HFFc6 (cell line): ENCODE measurements around the gene NXT2. TPM values are rescaled to one million over a fixed set of nuclear protein-coding genes. Genes with fewer than 3 reads are reported as not detected.

Experiments
- DNase-seq: peaks from one replicate; pipeline ENCODE4 v3.0.0-alpha.2; 2018
- H3K27ac Mint-ChIP-seq: 2 replicates; pipeline ENCODE4 v1.8.0; 2020; ENCODE audit warnings: mild to moderate bottlenecking, mixed read lengths
- H3K27me3 Mint-ChIP-seq: 2 replicates; pipeline ENCODE4 v1.8.0; 2021; ENCODE audit warnings: mild to moderate bottlenecking, moderate library complexity, mixed read lengths; ENCODE audit not compliant: insufficient read depth
- H3K36me3 Mint-ChIP-seq: 2 replicates; pipeline ENCODE4 v1.8.0; 2021; ENCODE audit warnings: low read depth, mixed read lengths
- H3K4me1 Mint-ChIP-seq: 2 replicates; pipeline ENCODE4 v1.8.0; 2020; ENCODE audit warnings: low read depth, mixed read lengths
- H3K4me3 Mint-ChIP-seq: 2 replicates; pipeline ENCODE4 v1.8.0; 2020; ENCODE audit warnings: mild to moderate bottlenecking, moderate library complexity, mixed read lengths
- H3K9me3 Mint-ChIP-seq: 2 replicates; pipeline ENCODE4 v1.8.0; 2020; ENCODE audit warnings: mild to moderate bottlenecking, mixed read lengths
- total RNA-seq, 6 experiments: library from RNA; stranded (reverse); fragmentation: NEBNext Ultra II Directional; extraction: Animal tissue kit (Norgen Biotek cat#: 25700); gene quantifications; 2 replicates in 1 of 6; 3 replicates in 5 of 6; pipeline ENCODE4 v1.2.3, GENCODE V29; 2021
- TF ChIP-seq, protein P1 (sequence below): fragments of 200-600 bp; sonication (generic); IDR thresholded peaks from 2 replicates; pipeline ENCODE4 v1.5.0; 2021; ENCODE audit warnings: antibody characterized with exemption, mild to moderate bottlenecking

The NXT2 gene
- total RNA-seq, 6 experiments from 2014 or later: 4.8 to 8.8 (median 6.9) TPM

DNA sequence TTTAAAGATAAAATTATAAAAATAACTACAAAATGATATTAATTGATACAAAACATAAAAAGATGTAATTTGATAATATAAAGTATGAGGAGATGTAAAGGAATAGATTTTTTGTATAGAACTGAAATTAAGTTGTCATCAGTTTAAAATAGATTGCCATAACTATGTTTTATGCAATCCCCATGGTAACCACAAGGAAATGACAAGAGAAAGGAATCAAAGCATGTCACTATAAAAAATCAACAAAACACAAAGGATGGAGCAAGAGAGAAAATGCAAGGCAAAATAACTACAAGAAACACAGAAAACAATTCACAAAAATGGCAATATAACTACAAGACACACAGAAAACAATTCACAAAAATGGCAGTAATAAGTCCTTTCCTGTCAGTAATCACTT lies 27.7 kb upstream of the NXT2 start:
- no peaks in the 10 kb centered on the region for H3K27me3 Mint-ChIP-seq
- TF ChIP-seq, protein P1, sequence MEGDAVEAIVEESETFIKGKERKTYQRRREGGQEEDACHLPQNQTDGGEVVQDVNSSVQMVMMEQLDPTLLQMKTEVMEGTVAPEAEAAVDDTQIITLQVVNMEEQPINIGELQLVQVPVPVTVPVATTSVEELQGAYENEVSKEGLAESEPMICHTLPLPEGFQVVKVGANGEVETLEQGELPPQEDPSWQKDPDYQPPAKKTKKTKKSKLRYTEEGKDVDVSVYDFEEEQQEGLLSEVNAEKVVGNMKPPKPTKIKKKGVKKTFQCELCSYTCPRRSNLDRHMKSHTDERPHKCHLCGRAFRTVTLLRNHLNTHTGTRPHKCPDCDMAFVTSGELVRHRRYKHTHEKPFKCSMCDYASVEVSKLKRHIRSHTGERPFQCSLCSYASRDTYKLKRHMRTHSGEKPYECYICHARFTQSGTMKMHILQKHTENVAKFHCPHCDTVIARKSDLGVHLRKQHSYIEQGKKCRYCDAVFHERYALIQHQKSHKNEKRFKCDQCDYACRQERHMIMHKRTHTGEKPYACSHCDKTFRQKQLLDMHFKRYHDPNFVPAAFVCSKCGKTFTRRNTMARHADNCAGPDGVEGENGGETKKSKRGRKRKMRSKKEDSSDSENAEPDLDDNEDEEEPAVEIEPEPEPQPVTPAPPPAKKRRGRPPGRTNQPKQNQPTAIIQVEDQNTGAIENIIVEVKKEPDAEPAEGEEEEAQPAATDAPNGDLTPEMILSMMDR: peak; percentile 7; the same call in 1 of the 2 replicates
- H3K4me1 Mint-ChIP-seq: no peaks in the 10 kb centered on the region

DNA sequence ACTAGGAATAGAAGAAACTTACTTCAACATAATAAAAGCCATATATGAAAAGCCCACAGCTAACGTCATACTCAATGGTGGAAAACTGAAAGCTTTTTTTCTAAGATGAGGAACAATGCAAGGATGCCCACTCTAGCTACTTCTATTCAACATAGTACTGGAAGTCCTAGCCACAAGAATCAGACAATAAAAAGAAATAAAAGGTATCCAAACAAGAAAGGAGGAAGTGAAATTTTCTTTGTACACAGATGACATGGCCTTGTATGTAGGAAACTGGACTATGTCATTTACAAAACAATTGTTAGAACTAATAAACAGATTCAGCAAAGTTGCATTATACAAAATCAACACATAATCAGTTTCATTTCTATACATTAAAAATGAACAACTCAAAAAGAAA lies 25.5 kb upstream of the NXT2 start:
- Mint-ChIP-seq H3K36me3 (no peaks in the 10 kb centered on the region), H3K4me1 (no peaks in the 10 kb centered on the region), H3K4me3 (no peak overlapping the region), H3K27ac (no peak overlapping the region), H3K27me3 (peaks cover 2% of the 10 kb centered on the region; the same call in 1 of the 2 replicates), H3K9me3 (no peaks in the 10 kb centered on the region)
- no peak for DNase-seq
- TF ChIP-seq, protein P1: no peak

More for the DNA sequence above, 27.7 kb upstream of the NXT2 start:
- Mint-ChIP-seq H3K4me3 (no peak overlapping the region), H3K27ac (no peak overlapping the region), H3K9me3 (no peaks in the 10 kb centered on the region), H3K36me3 (no peaks in the 10 kb centered on the region)
- DNase-seq: no peak

DNA sequence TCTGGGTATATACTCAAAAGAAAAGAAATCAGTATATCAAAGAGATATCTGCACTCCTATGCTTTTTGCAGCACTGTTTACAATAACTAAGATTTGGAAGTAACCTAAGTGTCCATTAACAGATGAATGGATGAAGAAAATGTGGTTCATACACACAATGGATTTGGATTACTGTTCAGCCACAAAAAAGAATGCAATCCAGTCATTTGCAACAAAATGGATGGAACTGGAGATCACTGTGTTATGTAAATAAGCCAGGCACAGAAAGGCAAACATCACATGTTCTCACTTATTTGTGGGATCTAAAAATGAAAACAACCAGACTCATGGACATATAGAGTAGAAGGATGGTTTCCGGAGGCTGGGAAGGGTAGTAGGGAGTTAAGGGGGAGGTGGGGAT lies 17.6 kb upstream of the NXT2 start:
- H3K4me1 Mint-ChIP-seq: no peaks in the 10 kb centered on the region
- no peak for DNase-seq
- H3K27ac Mint-ChIP-seq: no peak overlapping the region
- H3K27me3 Mint-ChIP-seq: peaks cover 5% of the 10 kb centered on the region; the same call in 1 of the 2 replicates
- no peaks in the 10 kb centered on the region for H3K9me3 Mint-ChIP-seq
- H3K4me3 Mint-ChIP-seq: no peak overlapping the region
- H3K36me3 Mint-ChIP-seq: no peaks in the 10 kb centered on the region
- TF ChIP-seq, protein P1: no peak

DNA sequence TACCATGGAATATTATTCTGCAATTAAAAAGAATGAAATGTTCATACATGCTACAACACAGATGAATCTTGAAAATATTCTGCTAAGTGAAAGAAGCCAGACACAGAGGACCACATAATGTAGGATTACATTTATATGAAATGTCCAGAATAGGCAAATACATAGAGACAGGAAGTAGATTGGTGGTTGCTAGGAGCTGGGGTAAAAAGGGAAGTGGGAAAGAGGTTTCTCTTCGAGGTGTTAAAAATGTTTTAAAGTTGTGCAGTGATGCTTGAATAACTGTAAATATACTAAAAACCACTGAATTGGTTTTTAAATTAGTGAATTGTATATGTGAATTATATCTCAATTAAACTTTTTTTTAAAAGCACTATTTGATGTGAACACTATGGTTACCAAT lies 3.6 kb upstream of the NXT2 start:
- H3K4me1 Mint-ChIP-seq: peaks cover 4% of the 10 kb centered on the region
- H3K36me3 Mint-ChIP-seq: no peaks in the 10 kb centered on the region
- TF ChIP-seq, protein P1: no peak
- no peaks in the 10 kb centered on the region for H3K9me3 Mint-ChIP-seq
- H3K27ac Mint-ChIP-seq: no peak overlapping the region
- DNase-seq: no peak
- H3K27me3 Mint-ChIP-seq: peaks cover 2% of the 10 kb centered on the region; the same call in 1 of the 2 replicates
- H3K4me3 Mint-ChIP-seq: no peak overlapping the region

DNA sequence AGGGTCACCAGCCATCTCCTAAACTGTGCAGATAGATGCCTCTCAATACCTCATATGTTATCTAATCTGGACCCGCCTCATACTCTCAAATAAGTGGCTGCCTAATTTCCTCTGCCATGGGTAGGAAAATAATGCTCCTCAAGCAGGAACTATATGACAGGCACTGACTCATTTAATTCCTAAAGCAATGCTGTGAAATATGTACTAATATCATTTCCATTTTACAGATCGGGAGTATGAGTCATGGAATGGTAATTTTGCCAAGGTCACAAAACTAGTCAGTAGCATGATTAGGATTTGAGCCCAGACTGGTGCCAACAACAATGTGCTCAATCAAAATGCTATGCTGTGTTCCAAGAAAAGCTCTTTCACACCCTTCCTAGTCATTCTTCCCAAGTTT lies 3.0 kb upstream of the NXT2 start:
- DNase-seq: no peak
- H3K4me3 Mint-ChIP-seq: no peak overlapping the region
- H3K27ac Mint-ChIP-seq: no peak overlapping the region
- H3K27me3 Mint-ChIP-seq: peaks cover 2% of the 10 kb centered on the region; the same call in 1 of the 2 replicates
- peaks cover 6% of the 10 kb centered on the region for H3K4me1 Mint-ChIP-seq
- no peaks in the 10 kb centered on the region for H3K36me3 Mint-ChIP-seq
- TF ChIP-seq, protein P1: no peak
- no peaks in the 10 kb centered on the region for H3K9me3 Mint-ChIP-seq

DNA sequence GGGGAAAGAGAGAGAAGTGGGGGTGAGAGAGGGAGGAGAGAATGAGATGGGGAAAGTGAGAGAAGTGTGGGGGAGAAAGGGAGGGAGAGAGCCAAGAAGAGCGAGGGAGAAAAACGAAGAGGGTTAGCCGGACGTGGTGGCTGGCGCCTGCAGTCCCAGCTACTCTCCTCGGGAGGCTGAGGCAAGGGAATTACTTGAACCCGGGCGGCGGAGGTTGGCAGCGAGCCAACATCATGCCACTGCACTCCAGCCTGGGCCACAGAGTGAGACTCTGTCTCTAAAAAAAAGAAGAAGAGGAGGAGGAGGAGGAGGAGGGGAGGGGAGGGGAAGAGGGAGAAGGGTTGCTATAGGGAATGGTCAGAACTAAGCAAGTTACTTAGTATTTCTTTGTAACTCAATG lies 1.7 kb upstream of the NXT2 start:
- Mint-ChIP-seq H3K9me3 (no peaks in the 10 kb centered on the region), H3K4me3 (no peak overlapping the region; the same call in 1 of the 2 replicates), H3K4me1 (peaks cover 6% of the 10 kb centered on the region), H3K27ac (no peak overlapping the region), H3K36me3 (no peaks in the 10 kb centered on the region), H3K27me3 (no peaks in the 10 kb centered on the region)
- DNase-seq: no peak
- TF ChIP-seq, protein P1: no peak
